Endothelial cell of umbilical vein (primary cell): ENCODE measurements around the gene DCAF7. TPM values are rescaled to one million over a fixed set of nuclear protein-coding genes. Genes with fewer than 3 reads are reported as not detected.

Experiments
- BruUV-seq: library from RNA; stranded (reverse); fragments of 400-500 nt; replicated peaks from 2 replicates; lab custom pipeline; 2021; lab: Mats Ljungman, UMichigan
- CTCF ChIA-PET: fragments of 300-600, 350-600 bp; sonication (Branson Sonifier 250); formaldehyde crosslinking; loops from one replicate; lab custom pipeline; 2021; ENCODE audit warnings: antibody characterized with exemption, inconsistent platforms; lab: Charles Lee
- POLR2A ChIA-PET: fragments of 300-600, 350-600 bp; sonication (Branson Sonifier 250); formaldehyde crosslinking; loops from one replicate; lab custom pipeline; 2021; ENCODE audit warnings: antibody characterized with exemption, inconsistent platforms; lab: Charles Lee
- DNase-seq: peaks from one replicate; pipeline ENCODE4 v3.0.0-alpha.2; 2011; ENCODE audit warnings: low read depth, low spot score
- FAIRE-seq: peaks from 2 replicates; lab custom pipeline; 2011; peaks lifted over from hg19 to GRCh38; lab: Jason Lieb, UNC
- H2AFZ ChIP-seq: 2 replicates; pipeline ENCODE4 v1.6.0; 2012; ENCODE audit warnings: low read depth, low read length, control low read depth, inconsistent platforms
- H3K27ac ChIP-seq: 2 replicates; pipeline ENCODE4 v1.5.1; 2011; ENCODE audit warnings: low read depth, mild to moderate bottlenecking, control low read depth, low read length, moderate library complexity; ENCODE audit not compliant: insufficient read depth
- H3K27me3 ChIP-seq, 2 experiments: 2 replicates each; pipeline versions ENCODE4 v1.6.0 to v1.6.1; 2011; ENCODE audit warnings: low read length in 2 of 2, mixed read lengths in 1 of 2; ENCODE audit not compliant: control insufficient read depth in 2 of 2, insufficient read depth in 2 of 2
- H3K36me3 ChIP-seq, 2 experiments: 2 replicates in 1 of 2; 3 replicates in 1 of 2; pipeline ENCODE4 v1.5.1; 2011; ENCODE audit warnings: low read length in 2 of 2, mild to moderate bottlenecking in 1 of 2, moderate library complexity in 1 of 2; ENCODE audit not compliant: control insufficient read depth in 2 of 2, insufficient read depth in 2 of 2; ENCODE audit errors: extremely low read depth in 1 of 2
- H3K4me1 ChIP-seq: 3 replicates; pipeline ENCODE4 v1.5.1; 2011; ENCODE audit warnings: mild to moderate bottlenecking, low read length; ENCODE audit not compliant: control insufficient read depth, insufficient read depth; ENCODE audit errors: extremely low read depth
- H3K4me2 ChIP-seq: 2 replicates; pipeline ENCODE4 v1.6.1; 2011; ENCODE audit warnings: low read length, control low read depth, mixed read lengths; ENCODE audit not compliant: insufficient read depth
- H3K4me3 ChIP-seq, 3 experiments: fragments of 200-600 bp in 1 of 3; sonication (generic), shearing (Covaris generic) in 1 of 3; replicated peaks in 1 of 3; 2 replicates each; pipeline ENCODE4 v1.5.1; 2011 to 2016; ENCODE audit warnings: control low read depth in 3 of 3, low read length in 3 of 3, mild to moderate bottlenecking in 2 of 3, inconsistent platforms in 1 of 3, low read depth in 1 of 3, moderate library complexity in 1 of 3; ENCODE audit not compliant: insufficient read depth in 1 of 3
- H3K79me2 ChIP-seq: 2 replicates; pipeline ENCODE4 v1.6.0; 2012; ENCODE audit warnings: low read length, inconsistent platforms; ENCODE audit not compliant: control insufficient read depth, insufficient read depth
- H3K9ac ChIP-seq: replicated peaks from 2 replicates; pipeline ENCODE3; 2011; ENCODE audit warnings: low read length, control low read depth; ENCODE audit not compliant: insufficient read depth; ENCODE audit errors: extremely low read depth
- H3K9me1 ChIP-seq: replicated peaks from 3 replicates; pipeline ENCODE4 v1.6.0; 2011; ENCODE audit warnings: mild to moderate bottlenecking, low read length; ENCODE audit not compliant: control insufficient read depth, insufficient read depth; ENCODE audit errors: extremely low read depth
- H3K9me3 ChIP-seq: replicated peaks from 2 replicates; pipeline ENCODE4 v1.5.1; 2012; ENCODE audit warnings: low read length, inconsistent platforms; ENCODE audit not compliant: control insufficient read depth, insufficient read depth
- H4K20me1 ChIP-seq: replicated peaks from 2 replicates; pipeline ENCODE3; 2011; ENCODE audit warnings: mild to moderate bottlenecking, low read length; ENCODE audit not compliant: control insufficient read depth, insufficient read depth; ENCODE audit errors: extremely low read depth
- CTCF ChIP-seq, 2 donors: IDR thresholded peaks; 1 replicate in 1 of 2; 2 replicates in 1 of 2; pipeline ENCODE4 v1.5.1; 2011; ENCODE audit warnings: low read length in 2 of 2, mild to moderate bottlenecking in 2 of 2, moderate library complexity in 2 of 2, control low read depth in 1 of 2, inconsistent platforms in 1 of 2, low read depth in 1 of 2; ENCODE audit not compliant: insufficient read depth in 1 of 2; ENCODE audit errors: extremely low read depth in 1 of 2
- EZH2 ChIP-seq: IDR thresholded peaks from 2 replicates; pipeline ENCODE4 v1.6.1; 2012; ENCODE audit warnings: borderline replicate concordance, low read depth, mild to moderate bottlenecking, moderate library complexity, low read length, inconsistent platforms; ENCODE audit not compliant: severe bottlenecking
- FOS ChIP-seq: IDR thresholded peaks from 2 replicates; pipeline ENCODE4 v1.6.1; 2011; ENCODE audit warnings: mild to moderate bottlenecking, low read length, moderate library complexity, borderline replicate concordance; ENCODE audit not compliant: insufficient read depth
- GATA2 ChIP-seq: IDR thresholded peaks from 2 replicates; pipeline ENCODE4 v1.7.0; 2011; ENCODE audit warnings: low read depth, mild to moderate bottlenecking, moderate library complexity, mixed read lengths, low read length; ENCODE audit not compliant: insufficient read length, insufficient read depth
- JUN ChIP-seq: IDR thresholded peaks from 2 replicates; pipeline ENCODE4 v1.6.1; 2011; ENCODE audit warnings: borderline replicate concordance, low read depth; ENCODE audit not compliant: insufficient read length, insufficient read depth
- MAX ChIP-seq: IDR thresholded peaks from 2 replicates; pipeline ENCODE4 v1.6.1; 2011; ENCODE audit not compliant: insufficient read depth, insufficient read length
- MYC ChIP-seq: IDR thresholded peaks from one replicate; pipeline ENCODE4 v1.6.1; 2011; ENCODE audit warnings: mild to moderate bottlenecking, low read depth, low read length
- POLR2A ChIP-seq: IDR thresholded peaks from 2 replicates; pipeline ENCODE4 v1.6.1; 2012; ENCODE audit warnings: low read depth, mild to moderate bottlenecking, control low read depth, low read length
- POLR2AphosphoS5 ChIP-seq: IDR thresholded peaks from 2 replicates; pipeline ENCODE4 v1.6.1; 2012; ENCODE audit warnings: low read depth, mild to moderate bottlenecking, control low read depth, low read length, moderate library complexity; ENCODE audit not compliant: insufficient read depth
- dilution Hi-C: fragments of 300-500 bp; cut with MboI; formaldehyde crosslinking; loops from one replicate; pipeline ENCODE4 v1.15.0; 2019; ENCODE audit warnings: low sequenced_read_pairs; ENCODE audit not compliant: extremely low pct_ligation_motif_present
- intact Hi-C: fragments of 100-400 bp; cut with micrococcal nuclease; formaldehyde crosslinking; loops from one replicate; pipeline ENCODE4 v1.10.0; 2022
- polyA plus RNA-seq, 4 experiments: library from polyadenylated mRNA; depleted of rRNA in 3 of 4; stranded (reverse) in 3 of 4; unstranded in 1 of 4; fragments of >200 nt; gene quantifications; 2 replicates each; pipeline versions ENCODE4 v1.2.1 to v1.2.3, GENCODE V29; 2011 to 2012; ENCODE audit warnings: missing spikeins in 1 of 4
- total RNA-seq: library from RNA; stranded (reverse); gene quantifications from 2 replicates; pipeline ENCODE4 v1.2.3, GENCODE V29; 2021

DCAF7 gene
- total and polyA plus RNA-seq, 2 donors (not counting 3 experiments of a cell fraction or from before 2014, with no cell fraction given) = 82.8 to 100 TPM

- DNase-seq (no peak), FAIRE-seq (no peak)
- no peaks in the 10 kb centered on the region for H4K20me1 ChIP-seq
- POLR2A ChIA-PET = no interaction called here
- H3K79me2 ChIP-seq = no peaks in the 10 kb centered on the region
- H3K36me3 ChIP-seq = peaks cover 16 to 33% of the 10 kb centered on the region in 2 experiments
- H3K4me1 ChIP-seq = no peaks in the 10 kb centered on the region
- no peak overlapping the region for H2AFZ ChIP-seq
- H3K27me3 ChIP-seq = no peaks in the 10 kb centered on the region
- CTCF ChIA-PET = interaction anchor here (3.9 to 8.7 kb wide), 2 partner anchors 131 to 184 kb away, joined by 52 to 239 read pairs; partner anchors contain the start of gene ACE
- H3K9ac ChIP-seq = no peak overlapping the region
- H3K9me3 ChIP-seq = no peaks in the 10 kb centered on the region
- no peak overlapping the region for H3K27ac ChIP-seq
- TF ChIP-seq GATA2 (no peak), EZH2 (no peak), JUN (no peak), MYC (no peak), CTCF (IDR thresholded peaks at IDR 0.05; ENCODE audit: extremely low read depth in 1 of 2, insufficient read depth in 1 of 2, low read depth in 1 of 2, low read length in 2 of 2) (no peak), MAX (no peak), POLR2AphosphoS5 (no peak), FOS (no peak), POLR2A (no peak)
- intact Hi-C loops (loop anchor here (5.0 kb wide), 1 partner anchor 113 kb away; no protein-coding TSS in a partner anchor), dilution Hi-C loops (no loop called here)
- no peaks in the 10 kb centered on the region for H3K9me1 ChIP-seq
- H3K4me3 ChIP-seq = no peak overlapping the region
- H3K4me2 ChIP-seq = no peak overlapping the region
- no TSS peak for BruUV-seq
Observed at GRCh38 chr17:63609816-63610573, 59.7 kb downstream of the DCAF7 start.
